Vagina (tissue), 2 donors: ENCODE measurements around the gene SYNPO2L.

ENCODE experiments used
- CTCF ChIP-seq, 3 experiments: fragments of 450-650 bp in 2 of 3; fragments of 200-600 bp in 1 of 3; sonication (generic) in 1 of 3; IDR thresholded peaks; one replicate each; pipeline ENCODE4 v1.5.1; 2017 to 2019; ENCODE audit warnings: antibody characterized with exemption in 3 of 3, mild to moderate bottlenecking in 2 of 3, moderate library complexity in 2 of 3
- POLR2A ChIP-seq, 2 donors: fragments of 450-650 bp; IDR thresholded peaks; one replicate each; pipeline ENCODE4 v1.6.1; 2017; ENCODE audit warnings: antibody characterized with exemption in 2 of 2, mild to moderate bottlenecking in 2 of 2, moderate library complexity in 2 of 2
- POLR2AphosphoS5 ChIP-seq, 2 donors: sonication (generic); formaldehyde crosslinking; IDR thresholded peaks; one replicate each; pipeline ENCODE4 v1.9.0; 2017; ENCODE audit warnings: antibody characterized with exemption in 2 of 2, mild to moderate bottlenecking in 2 of 2, low read depth in 1 of 2; ENCODE audit not compliant: insufficient read depth in 1 of 2

GRCh38 chr10:73614720-73615119, 41.1 kb downstream of the SYNPO2L start:
- TF ChIP-seq CTCF (IDR thresholded peaks at IDR 0.05) (no peak), POLR2A (IDR thresholded peaks at IDR 0.05) (no peak), POLR2AphosphoS5 (IDR thresholded peaks at IDR 0.05; ENCODE audit: insufficient read depth in 1 of 2, low read depth in 1 of 2) (no peak)
